HG03095 (cell line): ENCODE measurements around the gene MEIKIN.
"Not testable (repeated sequence)": the region's sequence is repeated elsewhere in the genome, so short reads cannot be mapped to it uniquely, and the experiment has no call there.

Experiments
- ATAC-seq: cut with Tn5 transposase; IDR thresholded peaks from one replicate; pipeline ENCODE4 v1.9.1; 2021; ENCODE audit warnings: moderate library complexity; ENCODE audit not compliant: unreplicated experiment

The MEIKIN gene

GRCh38 chr5:131814990-131815389 is 130.5 kb downstream of the MEIKIN start:
- no peak for ATAC-seq

GRCh38 chr5:131812371-131813160 is 132.9 kb downstream of the MEIKIN start:
- no peak for ATAC-seq

GRCh38 chr5:131810510-131811249 is 134.8 kb downstream of the MEIKIN start:
- ATAC-seq = peak; percentile 60

GRCh38 chr5:131796793-131797693 is 148.4 kb downstream of the MEIKIN start, which contains the start of gene FNIP1:
FNIP1 (minus strand) TSS chr5:131797017; CDS start chr5:131796921, 96 bp downstream.
- peak; percentile 92 for ATAC-seq

GRCh38 chr5:131795879-131796792 is 149.3 kb downstream of the MEIKIN start:
- peak; percentile 15 for ATAC-seq

- no peak for ATAC-seq
Measured at GRCh38 chr5:131795228-131795627, 150.2 kb downstream of the MEIKIN start.

GRCh38 chr5:131794586-131794985 is 150.9 kb downstream of the MEIKIN start:
- no peak for ATAC-seq

- ATAC-seq = no peak
Measured at GRCh38 chr5:131792896-131793295, 152.6 kb downstream of the MEIKIN start.

GRCh38 chr5:131791866-131792265 is 153.6 kb downstream of the MEIKIN start:
- ATAC-seq = no peak

- no peak for ATAC-seq
Measured at GRCh38 chr5:131790550-131790949, 154.9 kb downstream of the MEIKIN start.

GRCh38 chr5:131789765-131790164 is 155.7 kb downstream of the MEIKIN start:
- no peak for ATAC-seq

- no peak for ATAC-seq
Measured at GRCh38 chr5:131787736-131788135, 157.7 kb downstream of the MEIKIN start.

GRCh38 chr5:131786900-131787692 is 158.4 kb downstream of the MEIKIN start:
- no peak for ATAC-seq

GRCh38 chr5:131786036-131786435 is 159.4 kb downstream of the MEIKIN start:
- no peak for ATAC-seq

GRCh38 chr5:131783874-131784273 is 161.6 kb downstream of the MEIKIN start:
- ATAC-seq = no peak

- ATAC-seq = no peak
Measured at GRCh38 chr5:131783357-131783756, 162.1 kb downstream of the MEIKIN start.

GRCh38 chr5:131782717-131783116 is 162.7 kb downstream of the MEIKIN start:
- no peak for ATAC-seq

GRCh38 chr5:131778141-131778540 is 167.3 kb downstream of the MEIKIN start:
- ATAC-seq = not testable (repeated sequence)

- ATAC-seq = no peak
Measured at GRCh38 chr5:131776450-131776849, 169.0 kb downstream of the MEIKIN start.
